GM18951 (cell line): ENCODE measurements around the gene BCR.

Experiments
- POLR2A ChIP-seq: IDR thresholded peaks from 4 replicates; pipeline ENCODE4 v1.6.1; 2011; ENCODE audit warnings: mild to moderate bottlenecking; ENCODE audit not compliant: insufficient read length, insufficient read depth; ENCODE audit errors: extremely low read depth
- in situ Hi-C: fragments of 300-500 bp; cut with MboI; formaldehyde crosslinking; loops from one replicate; pipeline ENCODE4 v1.12.0; 2022; ENCODE audit warnings: low sequenced_read_pairs, mixed read lengths, inconsistent platforms; ENCODE audit not compliant: unreplicated experiment

Gene BCR

DNA sequence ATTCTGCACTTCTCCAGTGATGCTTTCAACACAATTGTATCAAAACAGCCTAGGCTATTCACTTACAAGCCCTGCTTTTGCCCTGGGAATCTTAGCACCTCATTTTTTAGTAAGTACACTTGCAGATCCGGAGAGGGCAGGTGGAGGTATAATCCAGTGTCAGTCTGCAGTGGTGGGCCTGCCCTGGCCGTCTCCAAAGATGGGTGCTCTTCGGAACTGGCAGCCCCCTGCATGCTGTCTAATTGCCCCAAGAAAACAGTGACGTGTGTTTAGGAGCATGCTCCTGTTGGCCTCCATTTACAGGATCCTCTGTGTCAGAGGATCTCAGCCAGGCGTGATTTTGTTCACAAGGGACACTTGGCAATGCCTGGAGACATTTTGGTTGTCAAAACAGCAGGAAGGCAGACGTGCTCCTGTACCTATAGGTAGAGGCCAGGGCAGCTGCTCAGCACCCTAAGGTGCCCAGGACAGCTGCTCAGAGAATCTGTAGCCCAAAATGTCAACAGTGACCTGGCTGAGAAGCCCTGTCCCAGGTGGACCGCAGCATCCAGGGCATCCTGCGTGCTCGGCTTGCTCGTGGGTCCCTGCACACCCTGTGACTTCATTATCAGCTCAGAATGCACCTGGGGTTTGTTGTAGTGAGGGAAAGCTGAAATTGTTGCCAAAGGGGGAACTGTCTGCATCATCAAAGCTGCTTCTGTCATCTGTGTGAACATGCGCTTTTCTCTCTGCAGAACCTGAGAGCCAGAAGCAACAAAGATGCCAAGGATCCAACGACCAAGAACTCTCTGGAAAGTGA lies 90.7 kb downstream of the BCR start:
- TF ChIP-seq POLR2A: no peak
- in situ Hi-C loops: no loop called here

DNA sequence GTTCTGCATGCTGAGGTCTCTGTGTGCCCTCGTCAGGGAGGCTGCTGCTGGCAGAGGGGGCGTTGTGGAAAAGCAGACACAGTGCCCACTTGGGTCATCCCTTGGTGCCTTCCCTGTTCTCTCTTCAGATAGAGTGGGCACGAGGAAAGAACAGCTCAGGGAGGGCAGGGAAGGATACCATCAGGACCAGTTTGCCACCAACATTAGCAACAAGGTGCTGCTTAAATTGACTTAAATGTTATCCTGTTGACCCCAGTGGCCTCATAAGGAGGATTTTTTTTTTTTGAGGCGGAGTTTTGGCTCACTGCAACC lies 91.2 kb downstream of the BCR start:
- in situ Hi-C loops: no loop called here
- no peak for TF ChIP-seq POLR2A

DNA sequence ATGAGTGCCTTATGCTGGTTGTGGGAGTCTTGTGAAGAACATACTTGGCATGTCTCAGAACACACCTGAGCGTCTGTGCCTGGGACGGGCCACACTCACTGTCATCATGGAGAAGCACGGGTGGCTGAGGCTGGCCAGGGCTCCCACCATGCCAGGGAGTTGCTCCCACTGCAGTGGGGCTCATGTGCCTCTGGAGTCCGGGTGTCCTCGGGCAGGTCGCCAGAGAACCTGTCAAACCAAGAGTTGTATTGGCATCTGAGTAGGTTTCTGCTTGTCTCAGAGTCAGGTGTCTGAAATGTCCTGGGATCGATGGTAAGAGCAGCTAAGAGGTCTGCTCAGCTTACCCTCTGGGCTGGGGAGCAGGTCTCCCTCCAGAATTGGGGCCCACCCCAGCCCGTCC lies 92.1 kb downstream of the BCR start:
- TF ChIP-seq POLR2A: no peak
- in situ Hi-C loops: no loop called here

DNA sequence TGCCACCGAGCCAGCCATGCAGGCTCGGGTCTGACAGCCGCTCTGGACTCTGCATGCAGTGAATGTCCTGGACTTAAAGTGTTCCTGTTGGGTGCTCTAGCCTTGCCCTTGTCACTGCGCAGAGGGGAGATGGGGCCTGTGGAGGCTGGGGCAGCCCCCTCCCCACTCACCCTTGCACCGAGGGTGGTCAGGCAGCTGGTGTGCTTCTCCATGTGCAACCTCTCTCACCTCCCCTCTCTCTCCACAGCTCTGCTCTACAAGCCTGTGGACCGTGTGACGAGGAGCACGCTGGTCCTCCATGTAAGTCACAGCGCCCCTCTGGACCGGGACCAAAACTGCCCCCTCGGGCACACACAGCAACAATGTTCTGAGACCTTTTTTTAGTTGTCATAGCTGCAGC lies 92.5 kb downstream of the BCR start:
- TF ChIP-seq POLR2A: no peak
- in situ Hi-C loops: no loop called here

DNA sequence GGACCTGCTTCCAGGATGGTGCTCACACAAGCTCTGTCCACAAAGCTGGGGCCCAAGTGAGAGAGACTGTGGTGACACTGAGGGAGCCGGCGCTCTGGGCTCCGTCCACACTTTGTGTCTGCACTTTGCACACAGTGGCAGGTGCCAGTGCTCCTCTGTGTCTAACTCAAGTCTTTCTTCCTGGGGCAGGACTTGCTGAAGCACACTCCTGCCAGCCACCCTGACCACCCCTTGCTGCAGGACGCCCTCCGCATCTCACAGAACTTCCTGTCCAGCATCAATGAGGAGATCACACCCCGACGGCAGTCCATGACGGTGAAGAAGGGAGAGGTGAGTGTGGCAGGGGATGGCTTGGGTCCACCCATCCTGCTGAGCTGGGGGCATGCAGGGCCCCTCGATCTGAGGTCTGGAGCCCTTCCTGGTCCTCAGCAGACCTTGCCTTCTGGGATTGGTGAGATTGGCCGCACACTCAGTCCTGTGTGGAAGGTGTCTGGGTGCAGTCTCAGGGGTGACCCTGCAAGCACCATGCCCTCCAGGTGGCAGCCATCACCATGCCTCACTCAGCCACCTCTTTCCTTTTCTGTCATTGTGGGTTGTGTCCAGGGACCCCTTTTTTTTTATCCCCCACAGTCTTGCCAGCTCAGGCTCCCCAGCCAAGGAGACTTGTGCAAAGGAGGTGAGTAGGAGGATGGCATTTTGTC lies 93.3 kb downstream of the BCR start:
- no peak for TF ChIP-seq POLR2A
- in situ Hi-C loops: no loop called here

DNA sequence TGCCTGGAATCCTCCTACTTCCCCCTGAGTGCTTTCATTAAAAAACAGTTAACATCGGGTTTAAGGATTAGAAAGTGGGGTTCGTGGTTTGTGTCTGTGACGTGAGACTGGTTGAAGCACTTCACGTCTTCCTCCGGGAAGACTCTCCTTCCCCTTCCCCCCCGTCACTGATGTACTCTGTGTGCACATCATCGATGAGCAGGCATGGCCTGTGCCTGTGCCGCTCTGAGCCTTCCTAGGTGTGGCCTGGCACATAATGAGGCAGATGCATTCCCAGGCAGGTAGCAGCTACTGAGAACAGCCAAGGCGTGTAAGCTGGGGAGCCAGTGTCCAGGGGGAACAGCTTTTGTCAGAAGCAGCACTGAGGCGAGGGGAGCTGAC lies 93.8 kb downstream of the BCR start:
- in situ Hi-C loops: no loop called here
- no peak for TF ChIP-seq POLR2A

DNA sequence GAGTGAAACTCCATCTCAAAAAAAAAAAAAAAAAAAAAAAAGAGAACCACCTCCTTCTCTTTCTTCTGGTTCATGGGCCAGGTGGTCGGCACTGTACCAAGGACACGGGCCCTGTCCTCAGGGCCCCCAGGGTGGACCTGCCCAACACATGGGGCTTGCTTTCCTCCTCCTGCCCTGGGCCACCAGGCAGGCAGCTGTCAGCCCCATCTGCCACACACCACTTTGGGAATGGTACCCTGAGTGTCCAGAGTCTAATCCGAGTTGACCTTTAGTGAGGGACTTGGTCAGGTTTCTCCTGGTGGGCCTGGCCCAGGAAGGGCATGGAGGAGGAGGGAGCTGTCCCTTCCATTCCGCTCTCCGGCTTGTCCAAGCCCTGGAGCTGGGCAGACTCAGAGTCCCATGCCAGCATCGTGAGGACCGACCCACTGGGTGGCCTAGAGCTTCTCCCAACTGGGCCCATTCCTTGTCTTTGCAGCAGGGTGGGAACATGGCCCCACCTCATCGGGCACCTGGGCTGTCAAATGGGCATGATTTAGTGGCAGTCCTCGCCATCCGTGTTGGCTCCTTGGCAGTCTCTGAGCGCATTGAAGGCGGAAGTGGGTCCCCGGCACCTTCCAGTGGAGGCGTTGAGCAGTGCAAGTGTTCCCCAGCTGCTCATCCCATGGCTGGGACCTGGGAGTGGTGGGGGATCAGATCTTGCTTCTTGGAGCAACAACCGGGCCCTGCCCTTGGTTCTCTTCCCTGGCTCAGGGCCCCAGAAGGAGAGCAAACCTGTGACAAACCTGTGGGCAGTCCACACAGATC lies 94.8 kb downstream of the BCR start:
- in situ Hi-C loops: loop anchor here (5.0 to 25.0 kb wide), 3 partner anchors 98 to 463 kb away; no protein-coding TSS in a partner anchor
- no peak for TF ChIP-seq POLR2A

DNA sequence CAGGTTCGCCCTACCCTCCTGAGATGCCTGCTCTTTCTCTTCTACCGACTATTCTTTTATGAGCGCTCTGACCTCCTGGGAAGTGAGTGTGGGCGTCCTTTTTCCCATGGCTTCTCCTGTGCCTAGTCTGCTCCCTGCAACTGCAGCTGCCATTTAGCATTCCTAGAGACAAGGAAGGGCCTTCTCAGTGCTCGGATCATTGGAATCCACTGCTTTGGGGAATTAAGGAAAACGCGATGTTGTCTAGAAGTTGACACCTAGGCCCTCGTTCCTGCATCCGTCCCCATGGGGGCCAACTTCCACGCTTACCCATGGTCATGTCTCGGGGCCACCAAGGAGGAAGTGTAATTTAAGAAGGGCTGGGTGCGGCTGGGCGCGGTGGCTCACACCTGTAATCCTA lies 95.4 kb downstream of the BCR start:
- no peak for TF ChIP-seq POLR2A
- in situ Hi-C loops: loop anchor here (5.0 to 25.0 kb wide), 3 partner anchors 98 to 463 kb away; no protein-coding TSS in a partner anchor

DNA sequence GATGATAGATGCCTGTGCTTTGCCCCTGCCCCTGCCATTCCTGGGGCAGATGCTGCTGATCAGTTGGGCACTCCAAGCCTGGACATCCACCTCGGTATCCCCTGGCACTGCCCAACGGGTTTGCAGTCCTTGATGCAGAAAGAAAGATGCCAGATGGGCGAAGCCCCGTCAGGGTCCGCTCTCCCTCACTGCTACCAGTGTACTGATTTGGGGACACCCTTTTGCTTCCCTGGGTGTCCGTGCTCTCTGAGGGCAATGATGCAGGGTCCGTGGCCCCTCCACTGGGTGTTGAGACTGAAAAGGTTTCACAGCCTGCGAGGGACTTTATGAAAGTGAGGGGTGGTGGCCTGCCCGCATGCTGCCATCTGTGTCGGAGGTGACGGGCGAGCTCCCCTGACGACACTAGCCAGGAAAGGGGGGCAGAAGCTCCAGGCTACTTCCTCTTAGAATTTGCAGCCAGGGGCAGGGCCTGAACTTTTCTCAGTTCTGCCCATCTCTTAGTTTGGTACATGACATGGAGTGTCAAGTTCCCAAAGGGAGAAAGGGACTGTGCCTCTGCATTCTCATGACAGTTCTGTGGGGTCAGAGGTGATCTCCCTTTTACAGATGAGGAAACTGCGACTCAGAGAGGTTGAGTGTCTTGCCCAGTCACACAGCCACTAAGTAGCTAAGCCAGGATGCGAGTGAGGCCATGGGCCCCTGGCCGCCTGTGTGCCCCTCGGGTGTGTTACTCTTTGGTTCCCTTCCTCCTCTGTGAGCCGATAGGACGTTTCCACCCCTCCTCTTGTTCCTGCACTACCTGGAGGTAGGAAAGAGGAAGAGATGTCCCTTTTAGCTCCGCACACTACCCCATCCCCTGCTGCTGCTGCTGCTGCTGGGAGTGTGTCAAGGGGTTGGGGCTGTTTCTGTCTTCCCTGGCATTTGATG lies 96.6 kb downstream of the BCR start:
- TF ChIP-seq POLR2A: no peak
- in situ Hi-C loops: loop anchor here (5.0 to 25.0 kb wide), 3 partner anchors 100 to 465 kb away; no protein-coding TSS in a partner anchor

DNA sequence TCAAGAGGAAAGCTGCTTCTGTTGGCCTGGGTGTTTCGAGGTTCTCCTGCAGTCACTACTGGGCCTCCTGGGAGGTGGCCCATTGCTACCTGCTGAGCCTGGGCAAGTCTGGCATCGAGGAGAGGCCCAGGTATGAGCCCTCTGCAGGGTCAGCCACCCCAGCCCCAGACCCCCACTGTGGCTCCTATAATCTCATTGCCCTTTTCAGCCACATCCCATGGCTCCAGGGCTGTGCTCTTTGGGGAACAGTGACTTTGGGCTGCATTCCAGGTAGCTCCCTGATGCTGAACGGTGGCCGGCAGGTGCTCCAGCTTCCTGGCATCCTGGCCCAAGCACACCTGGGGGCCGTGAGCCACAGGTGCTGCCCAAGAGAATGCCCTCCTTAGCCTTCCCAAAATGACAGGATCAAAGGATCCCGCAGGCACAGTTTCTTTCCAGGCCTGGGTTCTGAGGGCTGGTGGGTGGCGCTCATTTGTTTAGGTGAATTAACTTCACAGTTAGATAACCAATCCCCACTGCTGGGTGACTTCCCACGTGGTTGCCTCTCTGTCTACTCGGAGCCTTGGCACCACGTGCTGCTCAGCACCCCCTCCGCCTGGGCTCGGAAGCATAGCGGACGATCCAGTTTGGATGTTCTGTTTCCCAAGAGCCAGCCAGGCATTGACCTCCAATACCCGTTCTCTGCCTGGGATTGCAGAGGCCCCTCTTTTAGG lies 97.4 kb downstream of the BCR start:
- in situ Hi-C loops: loop anchor here (5.0 to 25.0 kb wide), 3 partner anchors 100 to 465 kb away; no protein-coding TSS in a partner anchor
- TF ChIP-seq POLR2A: no peak

DNA sequence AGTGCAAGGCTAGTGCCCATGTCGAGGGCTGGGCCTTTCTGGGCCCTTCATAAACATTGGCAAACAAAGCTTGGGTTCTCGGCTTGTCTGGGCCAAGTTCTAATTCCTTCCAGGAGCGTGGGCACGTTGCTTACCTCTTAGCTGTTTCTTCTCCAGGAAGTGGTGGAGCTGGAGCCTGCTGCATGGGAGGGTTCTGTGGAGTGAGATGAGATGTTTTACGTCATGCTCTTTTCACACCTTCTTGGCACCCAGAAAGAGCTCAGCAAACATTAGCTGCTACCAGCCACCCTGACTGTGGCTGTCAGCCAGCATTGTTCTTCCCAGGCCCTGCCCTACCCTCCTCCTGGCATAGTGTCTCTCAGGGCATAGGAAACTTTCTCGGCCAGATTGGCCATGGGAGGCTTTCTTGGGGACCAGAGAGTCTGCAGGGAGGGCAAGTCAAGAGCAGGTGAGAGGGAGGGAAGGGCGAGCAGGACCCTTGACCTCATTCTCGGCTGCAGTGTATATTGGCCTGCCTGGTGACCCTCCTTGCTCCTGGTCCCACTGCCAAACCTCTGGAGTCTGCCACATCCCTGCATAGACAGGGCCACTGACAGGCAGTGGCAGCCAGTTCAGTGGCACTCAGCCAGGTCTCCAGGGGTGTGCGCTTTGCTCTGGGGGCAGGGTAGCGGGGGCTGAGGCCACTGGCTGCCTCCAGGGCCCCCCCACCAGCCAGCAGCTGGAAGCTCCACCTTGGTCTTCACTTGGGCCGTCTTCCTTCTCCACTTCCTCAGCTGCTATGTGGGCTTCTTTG lies 98.8 kb downstream of the BCR start:
- no peak for TF ChIP-seq POLR2A
- in situ Hi-C loops: loop anchor here (5.0 to 25.0 kb wide), 3 partner anchors 102 to 467 kb away; no protein-coding TSS in a partner anchor
